Thymus (tissue), 11 donors: ENCODE data around the gene IL11RA. TPM values are rescaled to one million over a fixed set of nuclear protein-coding genes. Genes with fewer than 3 reads are reported as not detected.
A peak's percentile ranks its signal among the peaks of the same experiment; 100 is the strongest.

Experiments
- DNase-seq, 9 donors: peaks; one replicate each; pipeline ENCODE4 v3.0.0-alpha.2; 2013; ENCODE audit warnings: low spot score in 9 of 9, low read depth in 6 of 9, missing footprints in 1 of 9
- H3K27ac ChIP-seq, 2 donors: one replicate each; pipeline ENCODE4 v1.5.1; 2013; ENCODE audit warnings: control low read depth in 1 of 2, low read depth in 1 of 2, low read length in 1 of 2, mild to moderate bottlenecking in 1 of 2, moderate library complexity in 1 of 2
- H3K27me3 ChIP-seq, 2 donors: one replicate each; pipeline ENCODE4 v1.5.1; 2013; ENCODE audit warnings: low read length in 1 of 2; ENCODE audit not compliant: control insufficient read depth in 2 of 2, insufficient read depth in 1 of 2
- H3K36me3 ChIP-seq, 2 donors: one replicate each; pipeline ENCODE4 v1.5.1; 2013; ENCODE audit warnings: low read length in 1 of 2, mild to moderate bottlenecking in 1 of 2, moderate library complexity in 1 of 2; ENCODE audit not compliant: control insufficient read depth in 2 of 2, insufficient read depth in 2 of 2
- H3K4me1 ChIP-seq, 2 donors: one replicate each; pipeline ENCODE4 v1.5.1; 2013; ENCODE audit warnings: low read length in 2 of 2; ENCODE audit not compliant: control insufficient read depth in 2 of 2, insufficient read depth in 2 of 2
- H3K4me3 ChIP-seq, 2 donors: one replicate each; pipeline ENCODE4 v1.5.1; 2013; ENCODE audit warnings: low read length in 2 of 2, control low read depth in 1 of 2, mild to moderate bottlenecking in 1 of 2
- H3K9me3 ChIP-seq, 2 donors: one replicate each; pipeline ENCODE4 v1.5.1; 2013; ENCODE audit warnings: low read length in 1 of 2, mild to moderate bottlenecking in 1 of 2; ENCODE audit not compliant: control insufficient read depth in 2 of 2, insufficient read depth in 1 of 2
- WGBS: extraction: QIAGEN DNeasy Blood & Tissue Kit; methylation state at CpG from one replicate; pipeline ENCODE4 v1.1.7; 2013; 5-methylcytosine and 5-hydroxymethylcytosine counted together
- polyA plus RNA-seq: library from polyadenylated mRNA; stranded (reverse); fragments of 200-250 nt; gene quantifications from one replicate; pipeline ENCODE4 v1.2.3, GENCODE V29; 2013
- total RNA-seq: library from RNA; stranded (reverse); fragments of 120-200 nt; gene quantifications from one replicate; pipeline ENCODE4 v1.2.4, GENCODE V29; 2013
- donor health status: healthy.

The IL11RA gene
- total and polyA plus RNA-seq, 2 donors = 12.6 to 52.8 TPM

DNA sequence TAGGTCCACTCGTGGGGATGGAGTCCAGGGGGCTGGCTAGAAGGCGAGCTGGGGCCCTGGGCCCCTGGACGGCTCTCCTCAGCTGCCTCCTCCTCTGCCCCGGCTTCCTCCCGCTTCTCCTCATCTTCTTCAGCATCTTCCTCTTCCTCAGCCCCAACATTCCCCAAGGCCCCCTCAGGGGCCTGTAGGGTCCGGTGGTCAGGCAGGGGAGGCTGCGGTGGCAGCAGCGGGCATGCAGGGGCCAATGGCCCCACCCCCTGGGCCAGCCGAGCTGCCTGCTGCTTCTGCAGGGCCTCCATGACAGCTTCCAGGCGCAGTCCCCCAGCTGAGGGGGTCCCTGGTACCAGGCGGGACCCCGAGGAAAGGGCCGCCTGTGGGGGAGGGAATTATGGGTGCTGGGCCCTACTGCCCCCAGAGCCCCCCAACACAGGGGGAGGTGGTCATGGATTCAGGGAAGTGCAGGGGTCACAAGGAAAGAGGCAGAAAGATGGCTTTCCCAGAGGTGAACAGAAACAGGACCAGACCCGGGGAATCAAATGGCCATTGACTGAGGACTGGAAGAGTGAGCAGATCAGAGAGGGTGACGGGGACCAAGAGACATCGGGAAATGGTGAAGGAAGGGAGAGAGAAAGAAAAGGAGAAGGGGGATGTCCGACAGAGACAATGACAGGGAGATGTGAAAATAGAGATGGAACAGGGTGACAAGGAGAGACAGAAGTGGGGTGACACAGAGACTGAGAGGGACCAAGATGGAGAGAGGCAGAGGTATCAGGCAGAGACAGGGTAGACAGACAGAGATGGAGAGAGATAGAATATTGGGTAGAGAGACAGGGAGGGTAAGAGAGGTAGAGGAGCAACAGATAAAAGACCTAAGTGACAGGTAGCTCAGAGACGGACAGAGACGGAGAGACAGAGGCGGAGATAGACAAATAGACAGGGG lies 24.0 kb upstream of the IL11RA start:
- WGBS = 41% methylated on average over 20 of the region's 20 CpGs
- Histone ChIP-seq H3K27me3 (peaks cover 74 to 88% of the 10 kb centered on the region in 2 donors), H3K9me3 (no peaks in the 10 kb centered on the region), H3K27ac (no peak overlapping the region), H3K4me3 (no peak overlapping the region), H3K4me1 (peaks cover 3% of the 10 kb centered on the region in 2 donors), H3K36me3 (no peaks in the 10 kb centered on the region)
- DNase-seq = no peak

DNA sequence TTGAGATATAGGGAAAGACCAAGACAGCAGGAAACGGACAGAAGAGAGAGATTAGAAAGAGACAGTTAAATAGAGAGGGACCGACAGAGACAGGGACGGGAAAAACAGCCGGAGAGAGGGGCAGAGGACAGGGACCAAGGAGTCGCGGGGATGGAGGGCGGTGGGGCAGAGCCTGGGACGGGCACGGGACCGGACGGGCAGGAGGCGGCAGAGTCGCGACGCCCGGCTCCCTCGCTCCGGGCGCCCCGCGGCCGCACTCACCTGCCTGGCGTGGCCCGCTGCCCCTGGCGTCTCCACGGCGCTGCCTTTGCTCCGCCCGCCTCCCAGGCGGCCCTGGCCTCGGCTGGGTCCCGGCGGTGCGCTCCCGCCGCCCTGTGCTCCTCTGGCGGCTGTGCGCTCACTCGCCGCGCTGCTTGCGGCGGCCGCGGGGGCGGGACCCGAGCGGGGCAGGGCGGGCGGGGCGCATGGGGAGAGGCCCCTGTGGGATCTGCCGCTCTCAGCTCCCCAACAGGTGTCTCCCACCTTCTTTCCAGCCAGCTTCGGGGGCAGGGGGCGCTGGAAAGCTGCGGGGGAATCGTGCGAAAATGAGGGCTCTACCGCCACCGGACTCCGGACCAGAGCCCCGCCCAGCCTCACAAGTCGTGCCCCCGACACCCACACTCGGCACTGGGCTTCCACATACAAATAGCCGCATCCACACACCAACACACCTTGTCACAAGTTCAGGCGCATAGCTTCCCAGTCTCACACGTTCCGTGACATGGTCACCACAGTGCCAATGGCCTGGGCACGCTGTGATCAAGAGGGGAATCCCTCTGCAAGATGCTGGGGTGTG lies 23.1 kb upstream of the IL11RA start, which contains the start of gene ARID3C:
Gene ARID3C, minus strand, starts transcription at position 411 of the 835 bp plus-strand sequence. CDS start 1,052 bp downstream, outside the sequence.
- H3K27ac ChIP-seq = no peak within 1 kb of the TSS
- H3K36me3 ChIP-seq = no peaks in the 10 kb centered on the region
- peak within 1 kb of the TSS in 1 of 2 donors; percentile 42 for H3K4me3 ChIP-seq
- peaks cover 0 to 2% of the 10 kb centered on the region in 2 donors for H3K4me1 ChIP-seq
- DNase-seq = peak in 1 of 9 donors; percentile 35
- no peaks in the 10 kb centered on the region for H3K9me3 ChIP-seq
- 2% methylated on average over 69 of the region's 69 CpGs for WGBS
- peaks cover 66 to 79% of the 10 kb centered on the region in 2 donors for H3K27me3 ChIP-seq

DNA sequence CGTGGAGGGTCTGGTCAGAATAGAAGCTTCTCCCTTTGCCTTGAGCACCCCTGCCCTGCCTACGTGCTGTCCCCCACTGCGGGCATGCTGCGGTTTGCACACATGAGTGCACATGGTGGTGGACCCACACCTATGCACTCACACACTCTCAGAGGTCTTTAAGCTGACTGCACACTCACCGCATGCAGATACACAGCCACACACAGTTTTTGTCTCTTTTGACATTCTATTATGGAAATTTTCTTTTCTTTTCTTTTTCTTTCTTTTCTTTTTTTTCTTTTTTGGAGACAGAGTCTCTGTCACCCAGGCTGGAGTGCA lies 22.5 kb upstream of the IL11RA start:
- 27% methylated on average over 5 of the region's 5 CpGs for WGBS
- H3K4me3 ChIP-seq = no peak overlapping the region

DNA sequence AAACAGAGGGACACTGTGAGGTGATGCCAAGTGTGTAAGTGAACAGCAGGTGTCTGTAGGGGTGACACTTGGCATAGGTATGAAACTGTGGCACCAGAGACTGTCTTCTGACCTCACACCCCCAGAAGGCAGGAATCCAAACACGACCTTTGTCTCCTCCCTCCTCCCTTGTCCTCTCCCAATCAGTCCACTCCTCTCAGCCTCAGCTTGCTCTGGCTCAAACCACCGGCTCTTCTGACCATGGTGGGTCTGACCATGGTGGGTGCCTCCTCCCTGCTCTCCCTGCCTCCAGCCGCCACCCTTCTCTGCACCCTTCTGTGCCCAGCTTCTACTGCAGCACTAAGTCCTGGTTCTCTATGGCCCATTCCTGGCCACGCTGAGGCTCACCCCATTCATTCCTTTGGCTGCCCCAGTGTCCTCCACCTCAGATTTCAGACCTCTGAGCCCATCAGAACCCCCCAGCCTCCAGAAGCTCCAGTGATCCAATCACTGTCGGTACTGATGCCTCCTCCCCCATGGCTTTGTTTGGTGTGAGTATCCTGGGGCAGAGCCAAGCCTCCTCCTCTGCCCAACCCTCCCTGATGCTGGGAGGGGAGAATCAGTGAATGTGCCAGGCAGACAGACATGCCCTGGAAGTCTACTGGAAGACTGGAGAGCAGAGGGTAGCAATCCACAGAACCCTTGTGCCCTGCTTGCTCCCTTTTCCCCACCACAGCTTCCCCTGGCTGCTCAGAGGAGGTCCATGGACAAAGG lies 21.4 kb upstream of the IL11RA start:
- peaks cover 5 to 8% of the 10 kb centered on the region in 2 donors for H3K36me3 ChIP-seq
- no peak for DNase-seq
- H3K4me1 ChIP-seq = peaks cover 0 to under 1% of the 10 kb centered on the region in 2 donors
- WGBS = 58% methylated on average over 5 of the region's 5 CpGs
- H3K27me3 ChIP-seq = peaks cover 51 to 62% of the 10 kb centered on the region in 2 donors
- no peak overlapping the region for H3K27ac ChIP-seq
- no peak overlapping the region for H3K4me3 ChIP-seq
- H3K9me3 ChIP-seq = no peaks in the 10 kb centered on the region

More for the DNA sequence above, 22.5 kb upstream of the IL11RA start:
- Histone ChIP-seq H3K36me3 (no peaks in the 10 kb centered on the region), H3K9me3 (no peaks in the 10 kb centered on the region), H3K4me1 (no peaks in the 10 kb centered on the region), H3K27ac (no peak overlapping the region), H3K27me3 (peaks cover 60 to 73% of the 10 kb centered on the region in 2 donors)
- DNase-seq = no peak

DNA sequence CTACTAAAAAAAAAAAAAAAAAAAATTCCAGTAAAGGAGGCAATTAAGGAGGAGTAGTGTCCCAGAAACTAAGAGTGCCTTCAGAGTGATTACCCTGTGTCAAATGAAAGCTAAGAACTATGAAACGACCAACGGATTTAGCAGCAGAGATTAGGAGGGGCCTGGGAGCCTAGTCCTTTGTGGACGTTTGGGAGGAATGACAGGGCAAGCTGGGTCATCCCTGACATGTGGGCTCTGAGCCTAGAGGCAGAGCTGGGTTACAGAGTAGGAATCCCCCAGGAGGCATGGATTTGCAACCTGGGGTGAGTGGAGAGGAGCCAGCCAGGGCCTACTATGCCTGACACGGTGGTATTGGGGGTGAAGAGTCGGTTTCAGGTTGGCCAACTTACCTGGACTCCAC lies 18.8 kb upstream of the IL11RA start:
- 84% methylated on average over 5 of the region's 5 CpGs for WGBS

DNA sequence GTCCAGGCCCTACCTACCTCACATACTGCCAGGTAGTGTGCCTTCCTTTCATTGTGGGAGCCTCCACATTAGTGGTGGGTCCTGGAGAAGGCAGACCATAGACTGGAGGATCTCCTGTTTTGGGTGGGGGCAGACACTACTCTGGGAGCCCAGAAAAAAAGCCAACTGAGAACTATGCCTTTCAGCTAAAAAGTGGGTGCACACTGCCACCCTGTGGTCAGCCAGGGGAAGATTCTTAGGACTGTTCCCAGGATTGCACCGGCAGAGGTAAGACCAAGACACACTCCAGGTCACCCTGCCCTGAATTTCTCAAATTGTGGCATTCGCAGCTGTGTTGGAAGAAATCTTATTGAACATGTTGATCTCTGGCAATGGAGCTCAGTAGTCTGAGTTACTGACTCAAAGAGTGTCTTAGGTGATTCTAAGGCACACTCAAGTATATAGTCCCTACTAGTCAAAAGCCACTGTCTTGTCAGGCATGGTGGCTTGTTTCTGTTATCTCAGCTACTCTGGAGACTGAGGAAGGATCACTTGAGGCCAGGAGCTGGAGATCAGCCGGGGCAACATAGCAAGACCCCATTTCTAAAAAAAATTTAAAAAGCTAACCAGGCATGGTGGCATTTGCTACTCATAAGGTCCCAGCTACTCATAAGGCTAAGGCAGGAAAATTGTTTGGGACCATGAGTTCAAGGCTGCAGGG lies 18.0 kb upstream of the IL11RA start:
- Histone ChIP-seq H3K9me3 (peaks cover 0 to 3% of the 10 kb centered on the region in 2 donors), H3K27me3 (peaks cover 17 to 29% of the 10 kb centered on the region in 2 donors), H3K4me3 (no peak overlapping the region), H3K36me3 (peaks cover 8 to 9% of the 10 kb centered on the region in 2 donors), H3K27ac (no peak overlapping the region), H3K4me1 (peaks cover 14 to 24% of the 10 kb centered on the region in 2 donors)
- DNase-seq = peak in 7 of 9 donors; percentile 54 to 78 (median 62)
- 39% methylated on average over 3 of the region's 3 CpGs for WGBS

More for the DNA sequence above, 18.8 kb upstream of the IL11RA start:
- Histone ChIP-seq H3K9me3 (peaks cover 0 to 3% of the 10 kb centered on the region in 2 donors), H3K27ac (no peak overlapping the region), H3K4me1 (peaks cover 9 to 19% of the 10 kb centered on the region in 2 donors), H3K27me3 (peaks cover 25 to 36% of the 10 kb centered on the region in 2 donors), H3K36me3 (peaks cover 8 to 9% of the 10 kb centered on the region in 2 donors), H3K4me3 (no peak overlapping the region)
- no peak for DNase-seq

DNA sequence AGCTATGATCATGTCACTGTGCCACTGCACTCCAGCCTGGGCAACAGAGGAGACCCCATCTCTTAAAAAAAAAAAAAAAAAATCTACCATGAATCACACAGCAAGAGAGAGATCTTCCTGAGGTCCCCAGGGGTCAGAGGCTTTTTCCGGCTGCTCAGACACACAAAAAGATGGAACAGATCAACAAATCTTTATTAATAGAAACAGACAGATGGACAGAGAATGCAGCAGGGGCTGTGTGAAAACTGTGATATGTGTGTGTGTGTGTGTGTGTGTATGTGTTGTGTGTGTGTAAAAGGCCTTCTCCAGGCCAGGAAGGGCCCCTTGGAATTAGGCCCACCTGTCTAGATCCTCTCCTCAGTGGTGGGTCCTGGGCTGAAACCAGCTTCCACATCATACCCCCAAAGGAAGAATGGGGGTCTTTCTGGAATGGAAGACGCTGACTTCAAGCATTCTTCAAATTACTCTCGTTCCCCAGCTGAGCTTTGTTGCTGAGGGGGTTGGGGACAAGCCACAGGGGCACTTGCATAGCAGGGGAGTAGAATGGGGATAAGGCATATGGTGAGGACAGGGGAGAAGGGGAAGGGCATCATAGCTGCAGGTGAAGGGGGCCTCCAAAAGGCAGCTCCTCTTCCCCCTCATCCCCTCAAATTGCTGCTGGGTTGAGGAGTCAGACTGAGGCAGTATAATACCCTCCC lies 17.3 kb upstream of the IL11RA start:
- Histone ChIP-seq H3K4me1 (peaks cover 14 to 24% of the 10 kb centered on the region in 2 donors), H3K27me3 (peaks cover 10 to 22% of the 10 kb centered on the region in 2 donors), H3K4me3 (no peak overlapping the region), H3K27ac (no peak overlapping the region), H3K36me3 (peaks cover 8 to 9% of the 10 kb centered on the region in 2 donors), H3K9me3 (peaks cover 0 to 3% of the 10 kb centered on the region in 2 donors)
- no peak for DNase-seq
- 97% methylated on average over 3 of the region's 3 CpGs for WGBS
